SK-N-SH (cell line): ENCODE results near the gene ZFAND6. TPM values are rescaled to one million over a fixed set of nuclear protein-coding genes. Genes with fewer than 3 reads are reported as not detected.
A peak's percentile ranks its signal among the peaks of the same experiment; 100 is the strongest.

Source experiments
- CTCF ChIA-PET: fragments of 300-600, 350-600 bp; formaldehyde crosslinking; extraction: SDS; loops from one replicate; lab custom pipeline; 2021; lab: Yijun Ruan, JAX
- POLR2A ChIA-PET: fragments of 350-600 bp; sonication (Branson Sonifier 250); formaldehyde crosslinking; extraction: SDS; loops from one replicate; lab custom pipeline; 2020; ENCODE audit warnings: antibody characterized with exemption, inconsistent platforms; lab: Yijun Ruan, JAX
- DNase-seq: peaks from one replicate; pipeline ENCODE4 v3.0.0; 2012
- H2AFZ ChIP-seq: fragments of 200-600 bp; sonication (generic); 2 replicates; pipeline ENCODE4 v1.8.1; 2016; ENCODE audit warnings: antibody characterized with exemption, mild to moderate bottlenecking, low read depth
- H3F3A ChIP-seq: fragments of 200-600 bp; sonication (generic); replicated peaks from 2 replicates; pipeline ENCODE3; 2016; ENCODE audit warnings: antibody characterized with exemption, mild to moderate bottlenecking; ENCODE audit not compliant: insufficient read depth
- H3K27ac ChIP-seq, 2 experiments: fragments of 200-500 bp in 1 of 2; fragments of 200-600 bp in 1 of 2; sonication (Bioruptor generic) in 1 of 2; sonication (generic), shearing (Covaris generic) in 1 of 2; 2 replicates each; pipeline versions ENCODE4 v1.5.1 to v1.6.1; 2014 to 2016; ENCODE audit warnings: low read depth in 2 of 2, inconsistent platforms in 1 of 2, low read length in 1 of 2, mild to moderate bottlenecking in 1 of 2, mixed read lengths in 1 of 2
- H3K27me3 ChIP-seq: fragments of 200-600 bp; sonication (generic), shearing (Covaris generic); 2 replicates; pipeline ENCODE4 v1.6.1; 2016; ENCODE audit warnings: mixed run types; ENCODE audit not compliant: insufficient read depth
- H3K36me3 ChIP-seq, 2 experiments: fragments of 200-500 bp in 1 of 2; fragments of 200-600 bp in 1 of 2; sonication (Bioruptor generic) in 1 of 2; sonication (generic) in 1 of 2; replicated peaks in 1 of 2; 2 replicates each; pipeline versions ENCODE3 to v1.5.1; 2014 to 2016; ENCODE audit warnings: low read length in 1 of 2, mild to moderate bottlenecking in 1 of 2; ENCODE audit not compliant: insufficient read depth in 2 of 2, control insufficient read depth in 1 of 2
- H3K4me1 ChIP-seq, 2 experiments: fragments of 200-500 bp in 1 of 2; fragments of 200-600 bp in 1 of 2; sonication (Bioruptor generic) in 1 of 2; sonication (generic), shearing (Covaris generic) in 1 of 2; 2 replicates each; pipeline versions ENCODE4 v1.5.1 to v1.6.1; 2014 to 2016; ENCODE audit warnings: low read depth in 1 of 2, low read length in 1 of 2, mixed run types in 1 of 2; ENCODE audit not compliant: insufficient read depth in 2 of 2, control insufficient read depth in 1 of 2
- H3K4me2 ChIP-seq: fragments of 200-600 bp; sonication (generic), shearing (Covaris generic); 2 replicates; pipeline ENCODE4 v1.6.1; 2017; ENCODE audit warnings: mixed run types
- H3K4me3 ChIP-seq, 2 experiments: fragments of 200-500 bp in 1 of 2; fragments of 200-600 bp in 1 of 2; sonication (Bioruptor generic) in 1 of 2; sonication (generic), shearing (Covaris generic) in 1 of 2; 2 replicates each; pipeline versions ENCODE4 v1.5.1 to v1.8.1; 2014 to 2016; ENCODE audit warnings: low read depth in 2 of 2, inconsistent platforms in 1 of 2, low read length in 1 of 2, mild to moderate bottlenecking in 1 of 2, mixed read lengths in 1 of 2, moderate library complexity in 1 of 2
- H3K79me2 ChIP-seq: fragments of 200-600 bp; sonication (generic); 2 replicates; pipeline ENCODE4 v1.8.1; 2017; ENCODE audit warnings: mild to moderate bottlenecking; ENCODE audit not compliant: insufficient read depth
- H3K9ac ChIP-seq: fragments of 200-600 bp; sonication (generic); 2 replicates; pipeline ENCODE4 v1.6.1; 2017; ENCODE audit warnings: mixed run types
- H3K9me2 ChIP-seq: fragments of 200-600 bp; sonication (generic); 2 replicates; pipeline ENCODE4 v1.6.1; 2017; ENCODE audit warnings: mixed run types
- H3K9me3 ChIP-seq: fragments of 200-600 bp; sonication (generic); 2 replicates; pipeline ENCODE4 v1.6.1; 2017; ENCODE audit warnings: mixed run types, mild to moderate bottlenecking, moderate library complexity
- H4K20me1 ChIP-seq: fragments of 200-600 bp; sonication (generic); 2 replicates; pipeline ENCODE4 v1.6.1; 2017; ENCODE audit warnings: mild to moderate bottlenecking, mixed run types; ENCODE audit not compliant: insufficient read depth
- CHD2 ChIP-seq: fragments of 150-350 bp; IDR thresholded peaks from 2 replicates; pipeline ENCODE4 v1.6.1; 2018; ENCODE audit warnings: low read length; ENCODE audit not compliant: partially characterized antibody
- FOXM1 ChIP-seq: IDR thresholded peaks from 2 replicates; pipeline ENCODE4 v1.4.0; 2012; ENCODE audit warnings: low read depth, mild to moderate bottlenecking
- GABPA ChIP-seq: IDR thresholded peaks from 2 replicates; pipeline ENCODE4 v1.4.0; 2012; ENCODE audit warnings: low read depth, mild to moderate bottlenecking
- MEF2A ChIP-seq: IDR thresholded peaks from 2 replicates; pipeline ENCODE4 v1.4.0; 2012; ENCODE audit warnings: low read depth, borderline replicate concordance
- MXI1 ChIP-seq: IDR thresholded peaks from 2 replicates; pipeline ENCODE4 v1.6.1; 2012; ENCODE audit warnings: mild to moderate bottlenecking, low read depth, low read length, improper control_type of control experiment
- NFIC ChIP-seq: IDR thresholded peaks from 2 replicates; pipeline ENCODE4 v1.4.0; 2012; ENCODE audit warnings: borderline replicate concordance
- NRF1 ChIP-seq: IDR thresholded peaks from 2 replicates; pipeline ENCODE4 v1.6.1; 2012; ENCODE audit warnings: low read depth, mild to moderate bottlenecking, low read length
- POLR2AphosphoS5 ChIP-seq: IDR thresholded peaks from 2 replicates; pipeline ENCODE4 v1.6.1; 2012; ENCODE audit warnings: low read depth, low read length
- RAD21 ChIP-seq: IDR thresholded peaks from 2 replicates; pipeline ENCODE4 v1.6.1; 2012; ENCODE audit warnings: mild to moderate bottlenecking, low read length
- RXRA ChIP-seq: IDR thresholded peaks from 2 replicates; pipeline ENCODE4 v1.4.0; 2012; ENCODE audit warnings: low read depth, mild to moderate bottlenecking, borderline replicate concordance
- SMC3 ChIP-seq: IDR thresholded peaks from 2 replicates; pipeline ENCODE4 v1.6.1; 2012; ENCODE audit warnings: low read depth, low read length, improper control_type of control experiment
- TAF1 ChIP-seq: IDR thresholded peaks from 2 replicates; pipeline ENCODE4 v1.6.1; 2012; ENCODE audit warnings: low read depth, mild to moderate bottlenecking, low read length, moderate library complexity, borderline replicate concordance
- TCF12 ChIP-seq: IDR thresholded peaks from 2 replicates; pipeline ENCODE4 v1.4.0; 2012
- TEAD4 ChIP-seq: IDR thresholded peaks from 2 replicates; pipeline ENCODE4 v1.4.0; 2012; ENCODE audit warnings: mild to moderate bottlenecking, borderline replicate concordance; ENCODE audit not compliant: insufficient read depth
- WGBS: methylation state at CpG from one replicate; pipeline ENCODE4 v1.1.6; 2017; ENCODE audit warnings: low lambda C conversion rate; 5-methylcytosine and 5-hydroxymethylcytosine counted together
- polyA plus RNA-seq, 3 experiments: library from polyadenylated mRNA; depleted of rRNA; stranded (reverse); fragments of >200 nt; gene quantifications; 2 replicates each; pipeline ENCODE4 v1.2.3, GENCODE V29; 2012
- TF ChIP-seq, protein P1 (sequence below): fragments of 150-350 bp; IDR thresholded peaks from 2 replicates; pipeline ENCODE4 v1.6.1; 2017; ENCODE audit warnings: antibody characterized with exemption, low read length, low read depth, borderline replicate concordance
- TF ChIP-seq, protein P2 (sequence below): fragments of 150-350 bp; IDR thresholded peaks from 2 replicates; pipeline ENCODE4 v1.6.1; 2016; ENCODE audit warnings: mild to moderate bottlenecking, low read depth, low read length
- TF ChIP-seq, protein P3 (sequence below): IDR thresholded peaks from 2 replicates; pipeline ENCODE4 v1.4.0; 2012; ENCODE audit warnings: low read depth, borderline replicate concordance
- TF ChIP-seq, protein P4 (sequence below): IDR thresholded peaks from 2 replicates; pipeline ENCODE4 v1.4.0; 2012; ENCODE audit warnings: low read depth, borderline replicate concordance

Gene ZFAND6
- polyA plus RNA-seq, 1 of the 3 experiments (the other 2 are of a cell fraction) = 90.1 TPM

DNA sequence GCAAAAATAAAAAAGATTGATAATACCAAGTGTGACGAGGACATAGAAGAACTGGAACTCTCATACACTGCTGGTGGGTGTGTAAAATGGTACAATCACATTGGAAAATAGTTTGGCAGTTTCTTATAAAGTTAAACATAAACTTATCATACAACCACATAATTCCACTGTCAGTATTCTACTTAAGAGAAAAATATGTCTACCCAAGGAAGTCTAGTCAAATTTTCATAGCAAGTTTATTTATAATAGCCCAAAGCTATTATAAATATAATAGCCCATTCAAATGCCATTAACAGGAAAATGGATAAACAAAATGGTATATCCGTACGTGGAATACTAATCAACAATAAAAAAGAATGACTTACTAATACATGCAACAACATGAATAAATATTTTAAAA lies 47.9 kb upstream of the ZFAND6 start:
- TF ChIP-seq, protein P1, sequence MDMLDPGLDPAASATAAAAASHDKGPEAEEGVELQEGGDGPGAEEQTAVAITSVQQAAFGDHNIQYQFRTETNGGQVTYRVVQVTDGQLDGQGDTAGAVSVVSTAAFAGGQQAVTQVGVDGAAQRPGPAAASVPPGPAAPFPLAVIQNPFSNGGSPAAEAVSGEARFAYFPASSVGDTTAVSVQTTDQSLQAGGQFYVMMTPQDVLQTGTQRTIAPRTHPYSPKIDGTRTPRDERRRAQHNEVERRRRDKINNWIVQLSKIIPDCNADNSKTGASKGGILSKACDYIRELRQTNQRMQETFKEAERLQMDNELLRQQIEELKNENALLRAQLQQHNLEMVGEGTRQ = no peak
- TF ChIP-seq CHD2 (no peak), NFIC (no peak), NRF1 (no peak)
- TF ChIP-seq, protein P2, sequence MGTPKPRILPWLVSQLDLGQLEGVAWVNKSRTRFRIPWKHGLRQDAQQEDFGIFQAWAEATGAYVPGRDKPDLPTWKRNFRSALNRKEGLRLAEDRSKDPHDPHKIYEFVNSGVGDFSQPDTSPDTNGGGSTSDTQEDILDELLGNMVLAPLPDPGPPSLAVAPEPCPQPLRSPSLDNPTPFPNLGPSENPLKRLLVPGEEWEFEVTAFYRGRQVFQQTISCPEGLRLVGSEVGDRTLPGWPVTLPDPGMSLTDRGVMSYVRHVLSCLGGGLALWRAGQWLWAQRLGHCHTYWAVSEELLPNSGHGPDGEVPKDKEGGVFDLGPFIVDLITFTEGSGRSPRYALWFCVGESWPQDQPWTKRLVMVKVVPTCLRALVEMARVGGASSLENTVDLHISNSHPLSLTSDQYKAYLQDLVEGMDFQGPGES = no peak
- Histone ChIP-seq H3K4me3 (no peak overlapping the region), H3K4me1 (peaks cover 0 to 4% of the 10 kb centered on the region in 2 experiments; a peak in 1 of 4 replicates), H3K27me3 (no peaks in the 10 kb centered on the region), H3K79me2 (no peaks in the 10 kb centered on the region), H3K27ac (no peak overlapping the region; a peak in 1 of 4 replicates), H3K9me3 (no peaks in the 10 kb centered on the region), H4K20me1 (no peaks in the 10 kb centered on the region), H2AFZ (0 out of 2 replicates have a peak overlapping the region, but pooled peaks have one; percentile 38), H3K4me2 (peak overlapping the region; percentile 8; the same call in 1 of the 2 replicates), H3K9ac (no peak overlapping the region), H3F3A (peaks cover 5% of the 10 kb centered on the region), H3K9me2 (no peaks in the 10 kb centered on the region), H3K36me3 (no peaks in the 10 kb centered on the region)
- POLR2A ChIA-PET = no interaction called here
- no peak for DNase-seq
- WGBS = 92% methylated on average over 3 of the region's 3 CpGs
- CTCF ChIA-PET = interaction anchor here (0.6 kb wide), 1 partner anchor 15 kb away, joined by 3 read pairs; no protein-coding TSS in a partner anchor

DNA sequence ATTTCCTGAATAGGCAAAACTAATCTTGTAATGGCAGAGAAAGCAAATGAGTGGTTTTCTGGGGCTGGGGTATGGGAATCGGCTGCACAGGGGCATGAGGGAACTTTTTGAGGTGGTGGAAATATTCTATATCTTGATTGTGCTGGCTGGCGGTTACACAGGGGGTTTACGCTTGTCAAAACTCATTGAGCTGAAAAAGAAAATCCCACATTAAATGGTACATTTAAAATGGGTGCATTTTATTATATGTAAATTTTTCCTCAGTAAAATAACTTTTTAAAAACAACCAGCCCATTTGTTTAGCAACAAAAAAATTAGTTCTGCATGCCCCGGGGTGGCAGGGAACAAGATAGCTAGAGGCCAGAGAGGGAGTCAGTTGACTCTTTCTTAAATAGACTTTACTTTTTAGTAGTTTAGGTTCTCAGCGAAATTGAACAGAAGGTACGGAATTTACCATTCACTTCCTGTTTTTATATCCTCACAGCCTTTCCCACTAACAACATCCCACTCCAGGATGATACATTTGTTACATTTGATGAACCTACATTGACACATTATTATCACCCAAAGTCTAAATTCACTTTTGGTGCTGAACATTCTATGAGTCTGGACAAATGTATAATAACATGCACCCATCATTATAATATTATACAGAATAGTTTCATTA lies 47.3 kb upstream of the ZFAND6 start:
- CTCF ChIA-PET = interaction anchor here (0.6 kb wide), 1 partner anchor 16 kb away, joined by 3 read pairs; no protein-coding TSS in a partner anchor
- Histone ChIP-seq H4K20me1 (no peaks in the 10 kb centered on the region), H3K36me3 (no peaks in the 10 kb centered on the region), H3K4me1 (peaks cover 0 to 4% of the 10 kb centered on the region in 2 experiments; a peak in 1 of 4 replicates), H3K9ac (no peak overlapping the region), H3K9me3 (no peaks in the 10 kb centered on the region), H3K4me3 (no peak overlapping the region), H3K4me2 (no peak overlapping the region), H3K27ac (no peak overlapping the region), H3K27me3 (no peaks in the 10 kb centered on the region), H2AFZ (0 out of 2 replicates have a peak overlapping the region, but pooled peaks have one; percentile 38), H3F3A (peaks cover 5% of the 10 kb centered on the region), H3K79me2 (no peaks in the 10 kb centered on the region), H3K9me2 (no peaks in the 10 kb centered on the region)
- no peak for DNase-seq
- TF ChIP-seq, protein P1 = no peak
- TF ChIP-seq, protein P2 = no peak
- no peak for TF ChIP-seq POLR2AphosphoS5
- TF ChIP-seq, protein P3, sequence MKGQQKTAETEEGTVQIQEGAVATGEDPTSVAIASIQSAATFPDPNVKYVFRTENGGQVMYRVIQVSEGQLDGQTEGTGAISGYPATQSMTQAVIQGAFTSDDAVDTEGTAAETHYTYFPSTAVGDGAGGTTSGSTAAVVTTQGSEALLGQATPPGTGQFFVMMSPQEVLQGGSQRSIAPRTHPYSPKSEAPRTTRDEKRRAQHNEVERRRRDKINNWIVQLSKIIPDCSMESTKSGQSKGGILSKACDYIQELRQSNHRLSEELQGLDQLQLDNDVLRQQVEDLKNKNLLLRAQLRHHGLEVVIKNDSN = no peak
- no peak for TF ChIP-seq MXI1
- no peak for TF ChIP-seq NFIC
- no peak for TF ChIP-seq RAD21
- TF ChIP-seq, protein P4, sequence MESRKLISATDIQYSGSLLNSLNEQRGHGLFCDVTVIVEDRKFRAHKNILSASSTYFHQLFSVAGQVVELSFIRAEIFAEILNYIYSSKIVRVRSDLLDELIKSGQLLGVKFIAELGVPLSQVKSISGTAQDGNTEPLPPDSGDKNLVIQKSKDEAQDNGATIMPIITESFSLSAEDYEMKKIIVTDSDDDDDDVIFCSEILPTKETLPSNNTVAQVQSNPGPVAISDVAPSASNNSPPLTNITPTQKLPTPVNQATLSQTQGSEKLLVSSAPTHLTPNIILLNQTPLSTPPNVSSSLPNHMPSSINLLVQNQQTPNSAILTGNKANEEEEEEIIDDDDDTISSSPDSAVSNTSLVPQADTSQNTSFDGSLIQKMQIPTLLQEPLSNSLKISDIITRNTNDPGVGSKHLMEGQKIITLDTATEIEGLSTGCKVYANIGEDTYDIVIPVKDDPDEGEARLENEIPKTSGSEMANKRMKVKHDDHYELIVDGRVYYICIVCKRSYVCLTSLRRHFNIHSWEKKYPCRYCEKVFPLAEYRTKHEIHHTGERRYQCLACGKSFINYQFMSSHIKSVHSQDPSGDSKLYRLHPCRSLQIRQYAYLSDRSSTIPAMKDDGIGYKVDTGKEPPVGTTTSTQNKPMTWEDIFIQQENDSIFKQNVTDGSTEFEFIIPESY = no peak
- TF ChIP-seq GABPA = no peak
- no peak for TF ChIP-seq RXRA
- no peak for TF ChIP-seq MEF2A
- no peak for TF ChIP-seq TCF12
- no peak for TF ChIP-seq TEAD4
- no peak for TF ChIP-seq SMC3
- TF ChIP-seq TAF1 = no peak
- no peak for TF ChIP-seq FOXM1
- no peak for TF ChIP-seq CHD2
- POLR2A ChIA-PET = no interaction called here
- WGBS = 82% methylated on average over 6 of the region's 6 CpGs
